HEK293 (cell line): ENCODE results near the gene ZNF221.

Source experiments
- EGR2 ChIP-seq: fragments of 450-650 bp; formaldehyde crosslinking; IDR thresholded peaks from 2 replicates; pipeline ENCODE4 v1.5.1; 2016; ENCODE audit warnings: low read depth, missing biosample characterization, missing genetic modification characterization
- ELK4 ChIP-seq: IDR thresholded peaks from 2 replicates; pipeline ENCODE4 v1.6.1; 2011; ENCODE audit warnings: mild to moderate bottlenecking, low read depth, low read length, borderline replicate concordance
- GLI2 ChIP-seq: fragments of 450-650 bp; formaldehyde crosslinking; IDR thresholded peaks from 2 replicates; pipeline ENCODE4; 2017; ENCODE audit warnings: missing biosample characterization, missing genetic modification characterization, low read depth, borderline replicate concordance
- GLI4 ChIP-seq: fragments of 450-650 bp; formaldehyde crosslinking; IDR thresholded peaks from 2 replicates; pipeline ENCODE4 v1.5.1; 2016; ENCODE audit warnings: missing biosample characterization, missing genetic modification characterization
- PRDM1 ChIP-seq: fragments of 450-650 bp; formaldehyde crosslinking; IDR thresholded peaks from 2 replicates; pipeline ENCODE4; 2016; ENCODE audit warnings: missing biosample characterization, missing genetic modification characterization
- SCRT2 ChIP-seq: fragments of 450-650 bp; formaldehyde crosslinking; IDR thresholded peaks from 2 replicates; pipeline ENCODE4 v1.5.1; 2016; ENCODE audit warnings: missing biosample characterization, missing genetic modification characterization
- SP3 ChIP-seq: fragments of 450-650 bp; formaldehyde crosslinking; IDR thresholded peaks from 2 replicates; pipeline ENCODE4 v1.5.1; 2016; ENCODE audit warnings: missing biosample characterization, missing genetic modification characterization
- YY2 ChIP-seq: fragments of 450-650 bp; formaldehyde crosslinking; IDR thresholded peaks from 2 replicates; pipeline ENCODE4 v1.5.1; 2016; ENCODE audit warnings: missing biosample characterization, missing genetic modification characterization
- ZBTB1 ChIP-seq: fragments of 450-650 bp; formaldehyde crosslinking; IDR thresholded peaks from 2 replicates; pipeline ENCODE4 v1.5.1; 2016; ENCODE audit warnings: missing biosample characterization, missing genetic modification characterization
- ZBTB7A ChIP-seq: fragments of 450-650 bp; formaldehyde crosslinking; IDR thresholded peaks from 2 replicates; pipeline ENCODE4 v1.5.1; 2016; ENCODE audit warnings: low read depth, missing biosample characterization, missing genetic modification characterization
- ZNF10 ChIP-seq: fragments of 450-650 bp; formaldehyde crosslinking; IDR thresholded peaks from 2 replicates; pipeline ENCODE4 v1.5.1; 2017; ENCODE audit warnings: missing biosample characterization, missing genetic modification characterization
- ZNF132 ChIP-seq: fragments of 450-650 bp; formaldehyde crosslinking; IDR thresholded peaks from 2 replicates; pipeline ENCODE4 v1.5.1; 2017; ENCODE audit warnings: missing biosample characterization, missing genetic modification characterization, borderline replicate concordance
- ZNF146 ChIP-seq: fragments of 450-650 bp; formaldehyde crosslinking; IDR thresholded peaks from 2 replicates; pipeline ENCODE4 v1.5.1; 2016; ENCODE audit warnings: missing biosample characterization, missing genetic modification characterization
- ZNF148 ChIP-seq: fragments of 450-650 bp; formaldehyde crosslinking; IDR thresholded peaks from 2 replicates; pipeline ENCODE4 v1.5.0; 2017; ENCODE audit warnings: missing biosample characterization, missing genetic modification characterization, borderline replicate concordance
- ZNF169 ChIP-seq: fragments of 450-650 bp; formaldehyde crosslinking; IDR thresholded peaks from 2 replicates; pipeline ENCODE4 v1.5.1; 2016; ENCODE audit warnings: missing biosample characterization, missing genetic modification characterization
- ZNF18 ChIP-seq: fragments of 450-650 bp; formaldehyde crosslinking; IDR thresholded peaks from 2 replicates; pipeline ENCODE4 v1.5.1; 2016; ENCODE audit warnings: missing biosample characterization, missing genetic modification characterization
- ZNF202 ChIP-seq: fragments of 450-650 bp; formaldehyde crosslinking; IDR thresholded peaks from 2 replicates; pipeline ENCODE4 v1.5.1; 2016; ENCODE audit warnings: missing biosample characterization, missing genetic modification characterization, borderline replicate concordance
- ZNF214 ChIP-seq: fragments of 450-650 bp; formaldehyde crosslinking; IDR thresholded peaks from 2 replicates; pipeline ENCODE4 v1.5.1; 2017; ENCODE audit warnings: missing biosample characterization, mild to moderate bottlenecking, missing genetic modification characterization, borderline replicate concordance
- ZNF274 ChIP-seq, 2 experiments: fragments of 200-500 bp in 1 of 2; fragments of 450-650 bp in 1 of 2; sonication (Bioruptor generic) in 1 of 2; formaldehyde crosslinking in 1 of 2; IDR thresholded peaks; 2 replicates each; pipeline versions ENCODE4 v1.5.1 to v1.6.1; 2014 to 2016; ENCODE audit warnings: borderline replicate concordance in 1 of 2, inconsistent platforms in 1 of 2, low read length in 1 of 2, missing biosample characterization in 1 of 2, missing genetic modification characterization in 1 of 2
- ZNF292 ChIP-seq: fragments of 450-650 bp; formaldehyde crosslinking; IDR thresholded peaks from 2 replicates; pipeline ENCODE4 v1.5.1; 2016; ENCODE audit warnings: low read depth, missing biosample characterization, missing genetic modification characterization, borderline replicate concordance
- ZNF302 ChIP-seq: fragments of 450-650 bp; formaldehyde crosslinking; IDR thresholded peaks from 2 replicates; pipeline ENCODE4 v1.5.1; 2016; ENCODE audit warnings: missing biosample characterization, missing genetic modification characterization, low read depth
- ZNF311 ChIP-seq: fragments of 450-650 bp; formaldehyde crosslinking; IDR thresholded peaks from 2 replicates; pipeline ENCODE4 v1.5.1; 2017; ENCODE audit warnings: missing biosample characterization, missing genetic modification characterization, borderline replicate concordance
- ZNF341 ChIP-seq: fragments of 450-650 bp; formaldehyde crosslinking; IDR thresholded peaks from 2 replicates; pipeline ENCODE4; 2016; ENCODE audit warnings: low read depth, missing biosample characterization, missing genetic modification characterization
- ZNF362 ChIP-seq: fragments of 450-650 bp; formaldehyde crosslinking; IDR thresholded peaks from 2 replicates; pipeline ENCODE4 v1.5.1; 2016; ENCODE audit warnings: missing biosample characterization, missing genetic modification characterization
- ZNF423 ChIP-seq: fragments of 450-650 bp; formaldehyde crosslinking; IDR thresholded peaks from 2 replicates; pipeline ENCODE4 v1.5.1; 2016; ENCODE audit warnings: missing biosample characterization, missing genetic modification characterization
- ZNF433 ChIP-seq: fragments of 450-650 bp; formaldehyde crosslinking; IDR thresholded peaks from 2 replicates; pipeline ENCODE4 v1.5.1; 2016; ENCODE audit warnings: missing biosample characterization, missing genetic modification characterization, low read depth
- ZNF571 ChIP-seq: fragments of 450-650 bp; formaldehyde crosslinking; IDR thresholded peaks from 2 replicates; pipeline ENCODE4 v1.5.0; 2017; ENCODE audit warnings: missing biosample characterization, missing genetic modification characterization
- ZNF585B ChIP-seq: fragments of 450-650 bp; formaldehyde crosslinking; IDR thresholded peaks from 2 replicates; pipeline ENCODE4 v1.5.1; 2016; ENCODE audit warnings: missing biosample characterization, missing genetic modification characterization
- ZNF701 ChIP-seq: fragments of 450-650 bp; formaldehyde crosslinking; IDR thresholded peaks from 2 replicates; pipeline ENCODE4 v1.5.1; 2016; ENCODE audit warnings: missing biosample characterization, missing genetic modification characterization
- ZSCAN18 ChIP-seq: fragments of 450-650 bp; formaldehyde crosslinking; IDR thresholded peaks from 2 replicates; pipeline ENCODE4 v1.5.1; 2016; ENCODE audit warnings: missing biosample characterization, missing genetic modification characterization
- ZSCAN4 ChIP-seq: fragments of 450-650 bp; formaldehyde crosslinking; IDR thresholded peaks from 2 replicates; pipeline ENCODE4 v1.5.1; 2017; ENCODE audit warnings: missing biosample characterization, missing genetic modification characterization

The ZNF221 gene

GRCh38 chr19:43983912-43984686 lies 33.1 kb downstream of the ZNF221 start, which contains the start of gene ZNF155 (continued):
- TF ChIP-seq ZNF585B (no peak), ZNF571 (no peak), ZNF148 (no peak), EGR2 (peak; percentile 88), ZNF433 (tag by site-specific recombination) (no peak), ZNF362 (tag by site-specific recombination) (no peak), ZNF214 (tag by site-specific recombination) (0 out of 2 replicates have a peak, but pooled peaks have one; percentile 5), ZSCAN18 (tag by site-specific recombination) (no peak), ZNF423 (tag by site-specific recombination) (no peak), SCRT2 (tag by site-specific recombination) (peak; percentile 97), YY2 (tag by site-specific recombination) (peak; percentile 77), ZNF146 (no peak; the same call in 1 of the 2 replicates), ZNF274 (IDR thresholded peaks at IDR 0.05; ENCODE audit: low read length) (no peak), ZNF274 (tag by site-specific recombination; IDR thresholded peaks at IDR 0.05; ENCODE audit: borderline replicate concordance) (no peak), GLI2 (no peak), ZSCAN4 (tag by site-specific recombination) (no peak), ZNF10 (tag by site-specific recombination) (peak; percentile 22; the same call in 1 of the 2 replicates), GLI4 (no peak), ZBTB7A (tag by site-specific recombination) (no peak), ZNF302 (no peak), ZNF18 (no peak; the same call in 1 of the 2 replicates), PRDM1 (tag by site-specific recombination) (no peak), ZBTB1 (no peak), ZNF341 (tag by site-specific recombination) (peak; percentile 80), ZNF132 (no peak), SP3 (tag by site-specific recombination) (peak; percentile 96), ZNF169 (tag by site-specific recombination) (no peak), ZNF311 (tag by site-specific recombination) (no peak), ZNF292 (tag by site-specific recombination) (no peak), ELK4 (0 out of 2 replicates have a peak, but pooled peaks have one; percentile 44), ZNF701 (tag by site-specific recombination) (peak; percentile 78; the same call in 1 of the 2 replicates), ZNF202 (no peak)
